MV-4-11 (cell line): ENCODE measurements around the gene ANO4.
"Not testable (repeated sequence)": the region's sequence is repeated elsewhere in the genome, so short reads cannot be mapped to it uniquely, and the experiment has no call there.

Experiments used
- DNase-seq: peaks from one replicate; lab custom pipeline; 2025; lab: John Stamatoyannopoulos, UW

Gene ANO4

DNA sequence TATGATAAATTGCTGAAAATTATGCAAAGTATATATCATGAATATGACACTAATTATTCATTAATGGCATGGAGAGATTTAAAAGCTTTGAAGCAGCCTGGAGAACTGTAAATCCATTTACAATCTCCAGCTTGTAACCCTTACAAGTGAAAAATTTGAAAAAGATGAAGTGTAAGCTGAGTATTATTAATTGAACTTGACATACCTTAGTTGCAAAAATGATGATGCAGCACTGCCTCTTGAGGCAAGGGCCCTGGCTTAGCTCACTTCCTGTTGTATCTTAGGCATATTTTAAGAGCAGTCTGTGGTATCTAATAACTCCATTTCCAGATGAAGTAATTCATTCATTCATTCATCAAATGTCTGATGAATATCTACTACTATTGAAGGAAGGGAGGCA lies 158.6 kb downstream of the ANO4 start:
- DNase-seq = no peak

- no peak for DNase-seq
These were observed 159.1 kb downstream of the ANO4 start for GRCh38 chr12:100953677-100954076.

- DNase-seq = no peak
These were observed 159.5 kb downstream of the ANO4 start for GRCh38 chr12:100954118-100954517.

DNA sequence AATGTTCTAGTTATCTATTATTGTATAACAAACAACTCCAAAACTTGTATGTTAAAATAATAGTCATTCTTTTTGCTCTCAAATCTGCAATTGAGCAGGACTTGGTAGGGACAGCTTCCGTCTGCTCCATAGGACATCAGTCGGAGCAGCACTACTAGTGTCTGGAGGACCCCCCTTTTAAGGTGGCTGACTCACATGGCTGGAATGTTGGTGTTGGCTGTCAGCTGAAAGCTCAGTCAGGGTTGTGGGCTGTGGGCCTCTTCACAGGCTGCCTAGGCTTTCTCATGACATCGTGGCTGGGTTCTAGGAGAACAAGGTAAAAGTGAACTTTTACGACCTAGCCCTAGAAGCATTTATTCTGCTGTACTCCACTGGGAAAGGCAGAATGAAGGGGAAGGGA lies 160.6 kb downstream of the ANO4 start:
- DNase-seq = no peak

DNA sequence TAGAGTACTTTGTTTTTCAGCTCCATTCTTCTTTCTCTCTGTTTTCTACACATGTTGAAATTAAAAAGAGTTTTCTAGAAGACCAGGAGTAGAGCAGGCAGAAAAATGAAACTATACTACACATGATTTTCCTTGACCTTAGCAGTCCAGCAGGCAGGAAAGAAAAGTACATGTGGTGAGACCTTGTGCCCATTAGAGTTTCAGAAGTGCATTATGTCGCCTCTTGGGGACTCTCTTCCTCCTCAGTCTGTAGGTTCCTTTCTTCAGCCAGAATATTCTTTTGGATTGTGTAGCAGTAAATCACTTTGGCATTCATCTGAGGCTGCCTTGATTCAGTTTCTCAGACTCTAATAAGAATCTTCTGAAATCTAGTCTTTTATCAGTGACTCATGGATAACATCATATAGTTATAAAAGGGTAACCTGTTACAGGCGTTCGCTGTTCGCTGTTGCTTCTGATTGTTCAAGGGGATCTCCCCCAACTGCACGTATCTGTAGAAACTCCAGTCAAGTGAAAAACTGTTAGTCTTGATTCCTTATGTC lies 161.8 kb downstream of the ANO4 start:
- DNase-seq = no peak

DNA sequence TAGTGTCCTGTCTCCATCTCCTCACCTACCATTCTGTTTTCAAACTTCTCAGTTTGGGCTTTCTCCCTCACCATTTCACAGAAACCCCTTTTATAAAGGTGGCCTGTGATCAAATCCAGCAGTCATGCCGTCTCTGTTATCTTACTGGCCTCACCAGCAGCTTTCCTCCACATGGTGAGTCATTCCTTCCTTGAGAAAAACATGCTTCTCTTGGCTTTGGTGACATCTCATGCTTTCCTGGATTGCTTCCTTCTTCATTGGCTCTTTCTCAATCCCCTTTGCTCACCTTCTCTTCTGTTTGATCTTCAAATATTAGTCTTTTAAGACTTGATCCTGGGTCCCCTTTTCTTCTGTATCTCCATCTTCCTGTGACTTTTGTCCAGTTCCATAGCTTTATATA lies 164.9 kb downstream of the ANO4 start:
- DNase-seq = no peak

- no peak for DNase-seq
These were observed 167.6 kb downstream of the ANO4 start for GRCh38 chr12:100962086-100962712.

DNA sequence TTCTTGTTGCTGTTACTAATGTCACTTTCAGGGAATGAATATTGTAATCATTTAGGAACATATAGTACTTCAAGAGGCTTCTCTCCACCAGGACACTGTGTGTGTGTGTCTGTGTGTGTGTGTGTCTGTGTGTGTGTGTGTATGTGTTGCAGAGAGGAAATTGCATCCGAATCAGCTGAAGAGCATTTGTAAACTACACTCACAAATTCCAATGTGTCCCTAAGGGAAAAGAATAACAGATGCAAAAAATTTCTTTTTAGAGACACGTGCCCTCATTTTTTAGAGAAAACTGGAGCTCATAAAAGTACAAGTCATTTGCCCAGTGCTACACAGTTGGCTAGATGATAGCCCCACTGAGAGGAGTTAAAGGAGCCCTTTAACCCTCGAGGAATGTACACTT lies 168.8 kb downstream of the ANO4 start:
- DNase-seq = no peak

DNA sequence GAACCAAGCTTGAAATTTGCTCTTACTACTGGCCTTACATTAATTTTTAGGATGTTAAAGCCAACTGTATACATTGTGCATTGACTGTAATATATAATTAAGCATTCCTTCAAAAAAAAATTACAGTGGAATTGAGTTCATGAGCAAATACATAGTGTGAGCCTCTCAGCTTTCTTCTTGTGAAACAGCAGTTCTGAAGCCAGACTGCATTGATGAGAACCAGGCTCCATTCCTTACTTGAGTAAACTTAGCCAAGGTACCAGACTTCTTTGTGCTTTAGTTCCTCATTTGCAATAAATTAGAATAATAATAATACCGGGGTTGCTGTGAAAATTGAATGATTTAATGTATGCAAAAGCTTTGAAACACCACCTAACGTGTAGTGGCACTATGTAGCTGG lies 169.5 kb downstream of the ANO4 start:
- DNase-seq = no peak

DNA sequence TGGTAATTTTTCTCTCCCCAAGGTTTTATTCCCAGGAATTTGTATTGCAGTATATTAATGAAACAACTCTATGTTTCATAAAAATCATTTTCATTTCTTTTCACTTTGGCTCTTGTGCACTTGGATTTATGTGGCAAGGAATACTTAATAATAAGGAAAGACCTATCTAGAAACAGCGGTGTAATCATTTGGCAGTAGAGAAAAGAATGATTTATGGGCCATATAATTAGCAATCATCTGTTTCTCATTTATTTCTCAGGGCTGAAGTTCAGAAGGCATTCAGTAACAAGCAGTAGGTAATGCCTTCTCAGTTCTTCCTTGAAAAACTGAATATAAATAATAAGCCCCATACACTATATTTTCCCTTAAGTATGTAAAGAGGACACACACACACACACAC lies 172.6 kb downstream of the ANO4 start:
- no peak for DNase-seq

GRCh38 chr12:100970894-100971293 lies 176.3 kb downstream of the ANO4 start:
- no peak for DNase-seq

GRCh38 chr12:100972121-100972520 lies 177.5 kb downstream of the ANO4 start:
- DNase-seq = no peak

- no peak for DNase-seq
These were observed 179.8 kb downstream of the ANO4 start for GRCh38 chr12:100974341-100974740.

GRCh38 chr12:100974747-100975146 lies 180.2 kb downstream of the ANO4 start:
- DNase-seq = no peak

GRCh38 chr12:100976735-100977134 lies 182.2 kb downstream of the ANO4 start:
- DNase-seq = no peak

GRCh38 chr12:100980856-100981255 lies 186.3 kb downstream of the ANO4 start:
- DNase-seq = no peak

DNA sequence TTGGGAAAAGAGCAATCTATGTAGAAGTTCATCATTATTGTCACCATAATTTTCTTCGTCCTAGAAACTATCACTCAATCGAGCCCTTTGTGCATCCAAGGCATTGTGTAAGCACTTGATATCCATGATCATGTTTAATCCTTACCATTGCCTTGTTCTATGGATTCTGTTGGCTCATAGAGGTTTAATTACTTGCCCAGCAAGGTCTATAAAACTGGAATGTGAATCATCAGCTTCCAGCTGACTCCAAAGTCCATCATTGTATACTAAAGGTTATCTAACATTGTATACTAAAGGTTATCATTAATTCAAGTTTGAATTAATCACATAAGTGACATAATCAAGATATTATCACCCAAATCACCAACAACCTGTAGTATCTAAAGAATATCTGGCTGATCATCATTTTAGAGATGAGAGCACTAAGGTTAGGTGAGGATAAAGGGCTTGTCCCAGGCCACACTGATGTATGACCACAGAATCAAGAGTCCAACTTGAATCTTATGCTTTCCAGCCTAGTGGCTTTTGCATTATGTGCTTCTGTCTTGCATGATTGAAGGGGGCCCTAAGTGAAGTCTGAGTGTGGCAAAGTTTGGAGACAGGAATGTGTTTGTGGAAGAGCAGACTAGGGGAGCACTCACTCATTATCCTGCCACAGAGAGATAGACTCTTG lies 188.1 kb downstream of the ANO4 start:
- DNase-seq = no peak

- no peak for DNase-seq
These were observed 190.2 kb downstream of the ANO4 start for GRCh38 chr12:100984796-100985195.

GRCh38 chr12:100986595-100987547 lies 192.3 kb downstream of the ANO4 start:
- no peak for DNase-seq

GRCh38 chr12:100987552-100988521 lies 193.3 kb downstream of the ANO4 start:
- peak; percentile 97 for DNase-seq

DNA sequence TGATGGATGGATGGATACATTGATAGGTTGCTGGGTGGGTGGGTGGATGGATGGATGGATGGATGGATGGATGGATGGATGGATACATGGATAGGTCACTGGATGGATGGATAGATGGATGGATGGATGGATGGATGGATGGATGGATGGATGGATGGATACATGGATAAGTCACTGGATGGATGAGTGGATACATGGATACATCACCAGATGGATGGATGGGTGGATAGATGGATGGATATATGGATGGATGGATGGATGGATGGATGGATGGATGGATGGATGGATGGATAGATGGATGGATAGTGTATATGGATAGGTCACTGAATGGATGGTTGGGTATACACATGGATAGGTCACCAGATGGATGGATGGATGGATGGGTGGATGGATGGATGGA lies 194.9 kb downstream of the ANO4 start:
- DNase-seq = not testable (repeated sequence)
